T-cell (primary cell): ENCODE data around the gene OSBPL10. TPM values are rescaled to one million over a fixed set of nuclear protein-coding genes. Genes with fewer than 3 reads are reported as not detected.
"Not testable (repeated sequence)": the region's sequence is repeated elsewhere in the genome, so short reads cannot be mapped to it uniquely, and the experiment has no call there.

Source experiments
- ATAC-seq, 4 experiments: fragments of 200-7000 bp in 3 of 4; fragments of 150-1000 bp in 1 of 4; cut with Tn5 transposase; replicated peaks in 1 of 4; 1 replicate in 3 of 4; 2 replicates in 1 of 4; pipeline ENCODE4 v1.10.0; 2021; ENCODE audit warnings: moderate library complexity in 3 of 4, mild to moderate bottlenecking in 2 of 4, moderate number of reproducible peaks in 1 of 4
- CTCF ChIA-PET, 2 donors: fragments of 300-600 bp; sonication (Branson Sonifier 250); formaldehyde crosslinking; loops; one replicate each; lab custom pipeline; 2022; ENCODE audit warnings: antibody characterized with exemption in 2 of 2; lab: Charles Lee
- POLR2A ChIA-PET, 2 donors: fragments of 300-600 bp; sonication (Branson Sonifier 250); formaldehyde crosslinking; loops; one replicate each; lab custom pipeline; 2022; ENCODE audit warnings: antibody characterized with exemption in 2 of 2; lab: Charles Lee
- DNase-seq, 35 experiments: peaks; one replicate each; pipeline versions ENCODE4 v3.0.0 to v3.0.0-alpha.2; 2013 to 2023
- H3K27ac ChIP-seq: one replicate; pipeline ENCODE4 v1.5.1; 2013; ENCODE audit warnings: low read length
- H3K27me3 ChIP-seq, 2 experiments: replicated peaks in 1 of 2; 1 replicate in 1 of 2; 2 replicates in 1 of 2; pipeline versions ENCODE4 v1.6.1 to v1.7.0; 2013; ENCODE audit warnings: low read length in 1 of 2, mixed read lengths in 1 of 2; ENCODE audit not compliant: control insufficient read depth in 2 of 2, insufficient read depth in 2 of 2; ENCODE audit errors: extremely low read depth in 1 of 2
- H3K36me3 ChIP-seq, 2 donors: 1 replicate in 1 of 2; 2 replicates in 1 of 2; pipeline versions ENCODE4 v1.6.1 to v1.7.0; 2013; ENCODE audit warnings: low read length in 1 of 2; ENCODE audit not compliant: control insufficient read depth in 2 of 2, insufficient read depth in 1 of 2; ENCODE audit errors: extremely low read depth in 1 of 2
- H3K4me1 ChIP-seq, 2 experiments: 1 replicate in 1 of 2; 2 replicates in 1 of 2; pipeline versions ENCODE4 v1.6.1 to v1.7.0; 2013; ENCODE audit warnings: low read length in 2 of 2, mixed read lengths in 1 of 2; ENCODE audit not compliant: insufficient read depth in 2 of 2, control insufficient read depth in 1 of 2; ENCODE audit errors: extremely low read depth in 1 of 2
- H3K4me3 ChIP-seq, 2 donors: 1 replicate in 1 of 2; 2 replicates in 1 of 2; pipeline versions ENCODE4 v1.5.1 to v1.7.0; 2013; ENCODE audit warnings: mild to moderate bottlenecking in 2 of 2, low read length in 1 of 2, moderate library complexity in 1 of 2; ENCODE audit not compliant: control insufficient read depth in 1 of 2; ENCODE audit errors: extremely low read depth in 1 of 2
- H3K9me3 ChIP-seq: 2 replicates; pipeline ENCODE4 v1.7.0; 2013
- H3K27ac Mint-ChIP-seq, 2 donors: one replicate each; pipeline ENCODE4 v1.8.0; 2020 to 2021; ENCODE audit warnings: mild to moderate bottlenecking in 2 of 2, mixed read lengths in 2 of 2
- H3K27me3 Mint-ChIP-seq, 2 donors: one replicate each; pipeline ENCODE4 v1.8.0; 2021 to 2022; ENCODE audit warnings: mixed read lengths in 2 of 2
- H3K36me3 Mint-ChIP-seq: one replicate; pipeline ENCODE4 v1.8.0; 2021; ENCODE audit warnings: mixed read lengths
- H3K4me1 Mint-ChIP-seq, 3 donors: one replicate each; pipeline ENCODE4 v1.8.0; 2020 to 2022; ENCODE audit warnings: mixed read lengths in 3 of 3, mild to moderate bottlenecking in 1 of 3
- H3K4me3 Mint-ChIP-seq, 3 donors: one replicate each; pipeline ENCODE4 v1.8.0; 2020 to 2022; ENCODE audit warnings: mild to moderate bottlenecking in 3 of 3, mixed read lengths in 3 of 3, moderate library complexity in 3 of 3
- H3K9me3 Mint-ChIP-seq, 3 donors: one replicate each; pipeline ENCODE4 v1.8.0; 2020 to 2022; ENCODE audit warnings: mixed read lengths in 3 of 3
- WGBS: methylation state at CpG from one replicate; pipeline ENCODE4 v1.1.5; 2013; ENCODE audit warnings: missing lambda C conversion rate; ENCODE audit not compliant: insufficient coverage; 5-methylcytosine and 5-hydroxymethylcytosine counted together
- total RNA-seq, 35 experiments: library from RNA in 6 of 35; stranded (reverse) in 6 of 35; fragments of 120-200 nt in 1 of 35; gene quantifications; one replicate each; pipeline versions ENCODE4 v1.2.1 to v1.2.4 and lab custom pipeline; 2013 to 2026

Gene OSBPL10
- total RNA-seq, 5 donors from 2014 or later (not counting 1 experiment from before 2014, with no cell fraction given), result 0.77 to 10.4 (median 2.1) TPM

DNA sequence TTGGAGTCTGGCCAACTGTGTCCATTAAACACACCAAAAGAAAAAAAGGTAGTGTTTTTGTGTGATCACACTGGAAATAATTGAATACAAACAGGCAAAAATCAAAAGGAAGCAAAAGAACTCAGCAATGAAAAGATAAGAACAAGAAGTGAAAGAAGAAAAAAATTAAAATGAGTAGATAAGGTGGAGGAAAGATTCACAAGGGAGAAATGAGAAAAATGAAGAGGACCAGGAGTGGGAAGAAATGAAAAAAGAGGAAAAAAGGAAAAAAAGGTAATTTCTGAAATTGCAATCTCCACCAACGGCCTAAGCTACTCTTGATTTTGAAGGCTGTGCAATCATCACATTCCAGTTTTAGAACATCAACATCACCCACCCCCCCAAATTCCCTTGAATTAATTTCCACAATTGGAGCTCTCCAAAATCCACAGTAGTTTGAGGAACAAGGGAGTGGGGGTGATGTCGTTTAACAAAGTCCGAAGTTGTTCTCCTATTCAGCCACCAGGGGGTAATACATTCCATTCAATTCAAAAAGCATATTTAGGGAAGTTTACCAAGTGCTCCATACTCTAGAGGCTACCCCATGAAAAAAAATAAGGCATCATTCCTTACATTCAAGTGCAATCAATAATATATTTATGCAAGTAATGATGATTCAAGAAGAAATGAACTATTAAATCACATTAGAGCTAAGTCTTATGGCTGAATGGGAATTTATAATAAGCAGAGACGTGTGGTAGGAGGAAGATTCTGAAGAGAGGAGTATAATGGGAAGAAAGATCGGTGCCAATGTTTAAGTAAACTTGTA lies 37.9 kb upstream of the OSBPL10 start:
- peak in 2 of 4 experiments; percentile 40 to 52 for ATAC-seq

DNA sequence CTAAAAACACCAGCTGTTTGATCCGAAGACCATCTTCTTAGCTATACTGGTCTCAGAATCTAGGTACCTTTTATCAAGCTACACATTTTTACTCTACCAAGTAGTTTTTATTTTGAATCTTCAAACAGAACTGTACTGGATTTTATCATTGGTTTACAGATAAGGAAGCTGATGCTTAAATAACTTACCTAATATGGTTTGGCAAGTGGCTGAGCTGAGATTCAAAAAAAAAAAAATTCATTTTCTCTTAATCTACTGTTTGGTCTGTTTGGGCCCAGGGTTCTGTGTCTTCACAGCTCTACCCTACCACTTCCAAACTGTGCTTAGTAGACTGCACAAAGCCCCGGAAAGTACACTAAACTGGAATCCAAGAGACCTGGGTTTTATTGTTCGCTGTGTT lies 36.2 kb upstream of the OSBPL10 start:
- H3K4me1 Mint-ChIP-seq, result no peaks in the 10 kb centered on the region
- H3K36me3 Mint-ChIP-seq, result no peaks in the 10 kb centered on the region
- ChIA-PET POLR2A (interaction anchor here in 1 of 2 donors (0.6 kb wide), 1 partner anchor 84 kb away, joined by 3 read pairs; no protein-coding TSS in a partner anchor), CTCF (interaction anchor here (0.7 to 1.3 kb wide), 7 partner anchors 9 to 439 kb away, joined by 3 to 10 read pairs (median 3); no protein-coding TSS in a partner anchor)
- Histone ChIP-seq H3K36me3 (no peaks in the 10 kb centered on the region), H3K4me3 (no peak overlapping the region), H3K27ac (no peak overlapping the region), H3K4me1 (no peaks in the 10 kb centered on the region), H3K9me3 (no peaks in the 10 kb centered on the region), H3K27me3 (no peaks in the 10 kb centered on the region)
- no peak overlapping the region for H3K27ac Mint-ChIP-seq
- ATAC-seq (no peak), DNase-seq (no peak)
- H3K9me3 Mint-ChIP-seq, result no peaks in the 10 kb centered on the region
- no peaks in the 10 kb centered on the region for H3K27me3 Mint-ChIP-seq
- no peak overlapping the region for H3K4me3 Mint-ChIP-seq
- 80% methylated on average over 1 of the region's 3 CpGs for whole genome bisulfite sequencing

More for the DNA sequence above, 37.9 kb upstream of the OSBPL10 start:
- peak in 1 of 35 experiments; percentile 56 for DNase-seq
- CTCF ChIA-PET, result interaction anchor here (0.5 to 3.3 kb wide), 11 partner anchors 30 to 647 kb away, joined by 3 to 33 read pairs (median 3); no protein-coding TSS in a partner anchor
- Mint-ChIP-seq H3K4me1 (no peaks in the 10 kb centered on the region), H3K36me3 (no peaks in the 10 kb centered on the region), H3K27ac (no peak overlapping the region), H3K9me3 (no peaks in the 10 kb centered on the region), H3K27me3 (no peaks in the 10 kb centered on the region), H3K4me3 (no peak overlapping the region)
- no peaks in the 10 kb centered on the region for H3K4me1 ChIP-seq
- H3K27ac ChIP-seq, result no peak overlapping the region
- H3K27me3 ChIP-seq, result no peaks in the 10 kb centered on the region
- POLR2A ChIA-PET, result no interaction called here
- no CpG with 5 or more reads among the region's 5 CpGs for whole genome bisulfite sequencing
- no peak overlapping the region for H3K4me3 ChIP-seq
- no peaks in the 10 kb centered on the region for H3K9me3 ChIP-seq
- no peaks in the 10 kb centered on the region for H3K36me3 ChIP-seq

DNA sequence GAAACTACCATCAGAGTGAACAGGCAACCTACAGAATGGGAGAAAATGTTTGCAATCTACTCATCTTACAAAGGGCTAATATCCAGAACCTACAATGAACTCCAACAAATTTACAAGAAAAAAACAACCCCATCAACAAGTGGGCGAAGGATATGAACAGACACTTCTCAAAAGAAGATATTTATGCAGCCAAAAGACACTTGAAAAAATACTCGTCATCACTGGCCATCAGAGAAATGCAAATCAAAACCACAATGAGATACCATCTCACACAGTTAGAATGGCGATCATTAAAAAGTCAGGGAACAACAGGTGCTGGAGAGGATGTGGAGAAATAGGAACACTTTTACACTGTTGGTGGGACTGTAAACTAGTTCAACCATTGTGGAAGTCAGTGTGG lies 34.6 kb upstream of the OSBPL10 start:
- H3K9me3 Mint-ChIP-seq, H3K27me3 Mint-ChIP-seq, DNase-seq, H3K27ac ChIP-seq, POLR2A ChIA-PET, H3K4me3 Mint-ChIP-seq, H3K36me3 Mint-ChIP-seq, CTCF ChIA-PET, H3K4me3 ChIP-seq, H3K27me3 ChIP-seq, H3K4me1 ChIP-seq, ATAC-seq, H3K36me3 ChIP-seq, H3K27ac Mint-ChIP-seq, H3K9me3 ChIP-seq, H3K4me1 Mint-ChIP-seq: not testable (repeated sequence)
- no CpG with 5 or more reads among the region's 3 CpGs for WGBS

DNA sequence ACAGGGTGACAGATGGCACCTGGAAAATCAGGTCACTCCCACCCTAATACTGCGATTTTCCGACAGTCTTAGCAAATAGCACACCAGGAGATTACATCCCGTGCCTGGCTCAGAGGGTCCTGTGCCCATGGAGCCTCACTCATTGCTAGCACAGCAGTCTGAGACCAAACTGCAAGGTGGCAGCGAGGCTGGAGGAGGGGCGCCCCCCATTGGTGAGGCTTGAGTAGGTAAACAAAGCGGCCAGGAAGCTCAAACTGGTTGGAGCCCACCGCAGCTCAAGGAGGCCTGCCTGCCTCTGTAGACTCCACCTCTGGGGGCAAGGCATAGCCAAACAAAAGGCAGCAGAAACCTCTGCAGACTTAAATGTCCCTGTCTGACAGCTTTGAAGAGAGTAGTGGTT lies 29.6 kb upstream of the OSBPL10 start:
- ATAC-seq, H3K4me1 Mint-ChIP-seq, POLR2A ChIA-PET, H3K4me3 ChIP-seq, H3K27ac Mint-ChIP-seq, H3K9me3 ChIP-seq, DNase-seq, CTCF ChIA-PET, H3K9me3 Mint-ChIP-seq, H3K27ac ChIP-seq, H3K4me1 ChIP-seq, H3K36me3 Mint-ChIP-seq, H3K36me3 ChIP-seq, H3K4me3 Mint-ChIP-seq: not testable (repeated sequence)
- peaks cover 12 to 16% of the 10 kb centered on the region in 2 donors for H3K27me3 Mint-ChIP-seq
- H3K27me3 ChIP-seq, result peaks cover 0 to 12% of the 10 kb centered on the region in 2 experiments
- 90% methylated on average over 5 of the region's 7 CpGs for WGBS

- ChIA-PET POLR2A (no interaction called here), CTCF (no interaction called here)
- no peaks in the 10 kb centered on the region for H3K9me3 Mint-ChIP-seq
These were observed 28.9 kb upstream of the OSBPL10 start for GRCh38 chr3:32009957-32010356.

DNA sequence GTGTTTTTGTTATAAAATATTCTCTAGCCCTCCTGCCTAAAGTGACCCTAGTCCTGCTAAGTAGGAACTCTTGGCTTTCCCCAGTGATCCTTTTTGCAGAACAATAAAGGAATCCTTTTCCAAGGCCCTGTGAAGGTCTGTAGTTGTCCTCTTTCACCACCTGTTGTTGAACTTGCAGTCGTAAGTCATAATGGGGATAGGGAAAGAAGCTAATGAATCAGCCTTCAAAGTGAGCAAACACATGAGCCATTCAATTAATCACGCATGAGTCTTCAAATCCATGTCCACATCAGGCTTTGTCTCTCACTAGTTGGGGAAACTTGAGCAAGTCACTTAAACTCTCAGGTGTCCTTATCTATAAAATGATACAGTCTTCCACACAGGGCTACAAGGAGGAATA lies 28.0 kb upstream of the OSBPL10 start:
- H3K4me1 ChIP-seq, result peaks cover 0 to 5% of the 10 kb centered on the region in 2 experiments
- no peak overlapping the region for H3K4me3 Mint-ChIP-seq
- peaks cover 17 to 19% of the 10 kb centered on the region in 2 donors for H3K27me3 Mint-ChIP-seq
- H3K4me1 Mint-ChIP-seq, result peaks cover 4 to 9% (median 8%) of the 10 kb centered on the region in 3 donors
- H3K27ac ChIP-seq, result no peak overlapping the region
- no peaks in the 10 kb centered on the region for H3K36me3 ChIP-seq
- H3K9me3 ChIP-seq, result no peaks in the 10 kb centered on the region
- ChIA-PET POLR2A (no interaction called here), CTCF (no interaction called here)
- no CpG with 5 or more reads among the region's 2 CpGs for WGBS
- ATAC-seq, result no peak
- H3K4me3 ChIP-seq, result no peak overlapping the region
- no peak for DNase-seq
- H3K27me3 ChIP-seq, result peaks cover 0 to 15% of the 10 kb centered on the region in 2 experiments
- no peaks in the 10 kb centered on the region for H3K36me3 Mint-ChIP-seq
- H3K27ac Mint-ChIP-seq, result no peak overlapping the region
- H3K9me3 Mint-ChIP-seq, result no peaks in the 10 kb centered on the region

More at GRCh38 chr3:32009957-32010356, 28.9 kb upstream of the OSBPL10 start:
- Histone ChIP-seq H3K4me1 (peaks cover 0 to 5% of the 10 kb centered on the region in 2 experiments), H3K4me3 (no peak overlapping the region), H3K9me3 (no peaks in the 10 kb centered on the region), H3K27me3 (peaks cover 0 to 15% of the 10 kb centered on the region in 2 experiments), H3K27ac (no peak overlapping the region), H3K36me3 (no peaks in the 10 kb centered on the region)
- Mint-ChIP-seq H3K4me1 (peaks cover 4 to 9% (median 8%) of the 10 kb centered on the region in 3 donors), H3K4me3 (no peak overlapping the region), H3K27ac (no peak overlapping the region), H3K27me3 (peaks cover 16 to 17% of the 10 kb centered on the region in 2 donors), H3K36me3 (no peaks in the 10 kb centered on the region)
- ATAC-seq (no peak), DNase-seq (no peak)
- 11% methylated on average over 1 of the region's 2 CpGs for WGBS
